Heart right ventricle (tissue), 16 donors: ENCODE results near the gene RASD1. TPM values are rescaled to one million over a fixed set of nuclear protein-coding genes. Genes with fewer than 3 reads are reported as not detected.

ENCODE experiments used
- ATAC-seq, 8 donors: fragments of 200-7000 bp; cut with Tn5 transposase; one replicate each; pipeline ENCODE4 v1.9.1; 2020; ENCODE audit warnings: mild to moderate bottlenecking in 8 of 8, moderate library complexity in 8 of 8, moderate number of reproducible peaks in 1 of 8
- DNase-seq, 2 donors: peaks; one replicate each; pipeline ENCODE4 v3.0.0-alpha.2; 2020
- H3K27ac ChIP-seq, 10 donors: fragments of 200-600 bp; sonication (generic) in 2 of 10; one replicate each; pipeline versions ENCODE4 v1.5.0 to v1.8.0; 2020 to 2022; ENCODE audit warnings: mild to moderate bottlenecking in 3 of 10
- H3K27me3 ChIP-seq, 7 donors: fragments of 200-600 bp; one replicate each; pipeline ENCODE4 v1.8.0; 2021 to 2022; ENCODE audit warnings: mild to moderate bottlenecking in 2 of 7
- H3K36me3 ChIP-seq, 9 donors: fragments of 200-600 bp; sonication (generic) in 1 of 9; one replicate each; pipeline versions ENCODE4 v1.5.0 to v1.8.0; 2020 to 2022; ENCODE audit warnings: mild to moderate bottlenecking in 2 of 9
- H3K4me1 ChIP-seq, 9 donors: fragments of 200-600 bp; sonication (generic) in 1 of 9; one replicate each; pipeline versions ENCODE4 v1.5.0 to v1.8.0; 2020 to 2022; ENCODE audit warnings: mild to moderate bottlenecking in 4 of 9
- H3K4me3 ChIP-seq, 10 donors: fragments of 200-600 bp; sonication (generic) in 2 of 10; one replicate each; pipeline versions ENCODE4 v1.5.0 to v1.8.0; 2020 to 2022; ENCODE audit warnings: mild to moderate bottlenecking in 7 of 10, moderate library complexity in 2 of 10
- H3K9me3 ChIP-seq, 11 donors: fragments of 200-600 bp in 10 of 11; sonication (generic) in 2 of 11; one replicate each; pipeline versions ENCODE4 v1.5.0 to v1.8.0; 2013 to 2022; ENCODE audit warnings: mild to moderate bottlenecking in 2 of 11, control low read depth in 1 of 11, moderate library complexity in 1 of 11
- WGBS, 2 donors: extraction: QIAGEN DNeasy Blood & Tissue Kit; methylation state at CpG; one replicate each; pipeline ENCODE4 v1.1.7; 2013; ENCODE audit warnings: inconsistent platforms in 1 of 2; 5-methylcytosine and 5-hydroxymethylcytosine counted together
- intact Hi-C, 10 donors: fragments of 100-400 bp; cut with DNase I; formaldehyde crosslinking; loops; one replicate each; pipeline versions ENCODE4 v1.11.1 to v1.14.2; 2022
- polyA plus RNA-seq, 2 donors: library from polyadenylated mRNA; stranded (reverse); fragments of 200-250 nt; gene quantifications; one replicate each; pipeline ENCODE4 v1.2.3, GENCODE V29; 2013
- total RNA-seq, 10 donors: library from RNA; stranded (reverse); fragmentation: NEBNext Ultra II Directional in 3 of 10; extraction: Animal tissue kit (Norgen Biotek cat#: 25700) in 3 of 10; gene quantifications; one replicate each; pipeline versions ENCODE4 v1.2.1 to v1.2.4, GENCODE V29; 2021 to 2023
- TF ChIP-seq, protein P1 (sequence below), 9 donors: fragments of 200-600 bp; sonication (generic) in 2 of 9; IDR thresholded peaks; one replicate each; pipeline versions ENCODE4 v1.5.0 to v1.8.0; 2021 to 2022; ENCODE audit warnings: antibody characterized with exemption in 9 of 9, mild to moderate bottlenecking in 5 of 9, moderate library complexity in 1 of 9
- donor health status: Arrhythmogenic right ventricular cardiomyopathy.
- donor health status: ischemic (EF 13 %, LVEDD 7.1; RV severe dilation, severe dysfunction).
- donor health status: healthy with polysubstance abuse.
- donor health status: DM: no; HTN: yes; CAD: no.
- donor health status: DM: no; HTN: no; CAD: no.
- donor health status: ischemic (EF 25% LVEDD 6.9; RV normal size, moderate dysfunction).
- donor health status: ischemic (EF 25% LVEDD 5.7; RV mildly dilated, moderate dysfunction).
- donor health status: healthy.
- donor health status: DM: yes; HTN: yes; CAD: no.
- donor health status: Ischemic cardiomyopathy.
- donor health status: ischemic (EF 35%, LVEDD 5.7; RV mildly dilated, moderate dysfunction).
- donor health status: nonischemic (EF 11% LVEDD 7.7; RV severe dilation, severe dysfunction).
- donor health status: DM: yes; HTN: yes; CAD: no.
- donor health status: PGD.
- donor health status: ischemic (EF 29% LVEDD 5.4; RV normal size, mild dysfunction).
- donor health status: nonischemic (EF 23%, LVEDD 6.1; RV moderate dilation, normal function).

Gene RASD1
- total and polyA plus RNA-seq, 12 donors, result 2.2 to 85.8 (median 11.5) TPM

GRCh38 chr17:17520599-17521232, 24.5 kb upstream of the RASD1 start:
- Histone ChIP-seq H3K9me3 (no peaks in the 10 kb centered on the region), H3K36me3 (peaks cover 0 to 9% (median 0%) of the 10 kb centered on the region in 9 donors), H3K4me1 (peaks cover 0 to 5% (median 0%) of the 10 kb centered on the region in 9 donors), H3K27me3 (no peaks in the 10 kb centered on the region), H3K27ac (no peak overlapping the region), H3K4me3 (no peak overlapping the region)
- WGBS, 2 donors, result 92 to 96% methylated on average over 22 of the region's 22 CpGs
- no peak for ATAC-seq
- peak in 1 of 2 donors; percentile 10 for DNase-seq
- intact Hi-C loops, result loop anchor here in 1 of 10 donors (5.0 kb wide), 1 partner anchor 37 kb away; no protein-coding TSS in a partner anchor
- TF ChIP-seq, protein P1, sequence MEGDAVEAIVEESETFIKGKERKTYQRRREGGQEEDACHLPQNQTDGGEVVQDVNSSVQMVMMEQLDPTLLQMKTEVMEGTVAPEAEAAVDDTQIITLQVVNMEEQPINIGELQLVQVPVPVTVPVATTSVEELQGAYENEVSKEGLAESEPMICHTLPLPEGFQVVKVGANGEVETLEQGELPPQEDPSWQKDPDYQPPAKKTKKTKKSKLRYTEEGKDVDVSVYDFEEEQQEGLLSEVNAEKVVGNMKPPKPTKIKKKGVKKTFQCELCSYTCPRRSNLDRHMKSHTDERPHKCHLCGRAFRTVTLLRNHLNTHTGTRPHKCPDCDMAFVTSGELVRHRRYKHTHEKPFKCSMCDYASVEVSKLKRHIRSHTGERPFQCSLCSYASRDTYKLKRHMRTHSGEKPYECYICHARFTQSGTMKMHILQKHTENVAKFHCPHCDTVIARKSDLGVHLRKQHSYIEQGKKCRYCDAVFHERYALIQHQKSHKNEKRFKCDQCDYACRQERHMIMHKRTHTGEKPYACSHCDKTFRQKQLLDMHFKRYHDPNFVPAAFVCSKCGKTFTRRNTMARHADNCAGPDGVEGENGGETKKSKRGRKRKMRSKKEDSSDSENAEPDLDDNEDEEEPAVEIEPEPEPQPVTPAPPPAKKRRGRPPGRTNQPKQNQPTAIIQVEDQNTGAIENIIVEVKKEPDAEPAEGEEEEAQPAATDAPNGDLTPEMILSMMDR (IDR thresholded peaks at IDR 0.05), result no peak

DNA sequence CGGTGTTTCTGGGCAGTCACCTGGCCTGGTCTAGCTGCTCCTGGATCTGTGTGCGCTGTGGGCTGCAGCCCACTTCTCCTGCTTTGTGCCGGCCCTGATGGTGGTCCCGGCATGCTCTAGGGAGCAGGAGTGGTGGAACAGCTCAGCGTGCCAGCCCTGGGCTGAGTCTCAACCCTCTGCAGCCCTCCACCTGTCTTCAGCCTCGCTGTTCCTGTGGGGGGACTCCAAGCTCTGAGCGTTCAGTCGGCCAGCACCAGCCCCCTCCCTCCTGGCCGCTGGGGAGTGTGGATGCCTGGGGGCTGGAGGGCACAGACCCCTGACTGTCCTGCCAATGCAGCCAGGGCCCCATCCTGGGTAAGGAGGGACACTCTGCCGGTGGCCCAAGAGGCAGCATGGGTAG, 23.7 kb upstream of the RASD1 start:
- intact Hi-C loops, result loop anchor here in 1 of 10 donors (5.0 kb wide), 1 partner anchor 37 kb away; no protein-coding TSS in a partner anchor
- no peaks in the 10 kb centered on the region for H3K4me1 ChIP-seq
- H3K9me3 ChIP-seq, result no peaks in the 10 kb centered on the region
- ATAC-seq (no peak), DNase-seq (peak in 1 of 2 donors; percentile 8)
- 94 to 96% methylated on average over 10 of the region's 10 CpGs for WGBS, 2 donors
- H3K27me3 ChIP-seq, result no peaks in the 10 kb centered on the region
- TF ChIP-seq, protein P1 (IDR thresholded peaks at IDR 0.05), result no peak
- H3K36me3 ChIP-seq, result peaks cover 0 to 9% (median 0%) of the 10 kb centered on the region in 9 donors
- no peak overlapping the region for H3K27ac ChIP-seq
- no peak overlapping the region for H3K4me3 ChIP-seq

DNA sequence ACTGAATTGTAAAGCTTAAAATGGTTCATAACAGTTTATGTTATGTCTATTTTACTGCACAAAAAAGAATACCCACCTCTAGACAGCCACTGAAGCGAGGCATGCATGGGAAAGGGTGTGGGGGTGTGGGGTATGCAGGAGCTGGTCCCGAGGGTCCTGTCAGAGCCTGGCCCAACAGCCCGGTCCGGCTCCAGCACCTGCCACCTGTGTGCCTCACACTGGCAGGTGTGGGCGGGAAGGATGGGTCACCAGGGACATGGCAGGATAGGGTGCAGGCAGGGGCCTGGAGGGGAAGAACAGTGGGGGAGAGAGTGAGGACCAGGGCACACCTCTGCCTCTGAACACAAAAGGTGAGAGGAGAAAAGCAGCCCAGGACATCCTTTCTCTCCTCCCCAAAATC, 22.8 kb upstream of the RASD1 start:
- DNase-seq (no peak), ATAC-seq (no peak)
- Histone ChIP-seq H3K4me1 (no peaks in the 10 kb centered on the region), H3K27me3 (no peaks in the 10 kb centered on the region), H3K36me3 (peaks cover 0 to 9% (median 0%) of the 10 kb centered on the region in 9 donors), H3K4me3 (no peak overlapping the region), H3K9me3 (no peaks in the 10 kb centered on the region), H3K27ac (no peak overlapping the region)
- intact Hi-C loops, result no loop called here
- WGBS, 2 donors, result 82 to 92% methylated on average over 5 of the region's 5 CpGs
- TF ChIP-seq, protein P1 (IDR thresholded peaks at IDR 0.05), result no peak

GRCh38 chr17:17518014-17518413, 21.8 kb upstream of the RASD1 start:
- Histone ChIP-seq H3K4me1 (no peaks in the 10 kb centered on the region), H3K36me3 (peaks cover 0 to 9% (median 0%) of the 10 kb centered on the region in 9 donors), H3K4me3 (no peak overlapping the region), H3K9me3 (no peaks in the 10 kb centered on the region), H3K27ac (no peak overlapping the region), H3K27me3 (no peaks in the 10 kb centered on the region)
- 86 to 88% methylated on average over 15 of the region's 15 CpGs for WGBS, 2 donors
- no peak for ATAC-seq
- intact Hi-C loops, result no loop called here
- TF ChIP-seq, protein P1 (IDR thresholded peaks at IDR 0.05), result no peak
- no peak for DNase-seq
